GM12892 (cell line): ENCODE measurements around the gene PCYT1A.
"Not testable (repeated sequence)": the region's sequence is repeated elsewhere in the genome, so short reads cannot be mapped to it uniquely, and the experiment has no call there.

Experiments
- DNase-seq: peaks from one replicate; pipeline ENCODE4 v3.0.0; 2011; ENCODE audit not compliant: insufficient read length
- FAIRE-seq: peaks from 2 replicates; lab custom pipeline; 2011; peaks lifted over from hg19 to GRCh38; lab: Jason Lieb, UNC
- POLR2A ChIP-seq: IDR thresholded peaks from 2 replicates; pipeline ENCODE4 v1.6.1; 2011; ENCODE audit warnings: low read depth, low read length, control low read depth
- POLR2AphosphoS5 ChIP-seq: IDR thresholded peaks from 2 replicates; pipeline ENCODE4 v1.6.1; 2011; ENCODE audit warnings: low read depth, low read length, control low read depth
- TAF1 ChIP-seq: IDR thresholded peaks from 2 replicates; pipeline ENCODE4 v1.6.1; 2011; ENCODE audit warnings: low read depth, mild to moderate bottlenecking, control low read depth, low read length, borderline replicate concordance

The PCYT1A gene

GRCh38 chr3:196251918-196252317, 35.6 kb downstream of the PCYT1A start:
- no peak for FAIRE-seq
- no peak for DNase-seq
- TF ChIP-seq POLR2AphosphoS5: no peak
- no peak for TF ChIP-seq TAF1
- no peak for TF ChIP-seq POLR2A

GRCh38 chr3:196246612-196247308, 40.8 kb downstream of the PCYT1A start:
- FAIRE-seq (no peak), DNase-seq (no peak)
- no peak for TF ChIP-seq POLR2AphosphoS5
- no peak for TF ChIP-seq POLR2A
- TF ChIP-seq TAF1: no peak

DNA sequence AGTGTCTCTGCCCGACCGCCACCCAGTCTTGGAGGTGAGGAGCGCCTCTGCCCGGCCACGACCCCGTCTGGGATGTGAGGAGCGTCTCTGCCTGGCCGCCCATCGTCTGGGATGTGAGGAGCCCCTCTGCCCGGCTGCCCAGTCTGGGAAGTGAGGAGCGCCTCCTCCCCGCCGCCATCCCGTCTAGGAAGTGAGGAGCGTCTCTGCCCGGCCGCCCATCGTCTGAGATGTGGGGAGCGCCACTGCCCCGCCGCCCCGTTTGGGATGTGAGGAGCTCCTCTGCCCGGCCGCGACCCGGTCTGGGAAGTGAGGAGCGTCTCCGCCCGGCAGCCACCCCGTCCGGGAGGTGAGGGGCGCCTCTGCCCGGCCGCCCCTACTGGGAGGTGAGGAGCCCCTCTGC, 43.4 kb downstream of the PCYT1A start:
- DNase-seq, FAIRE-seq: not testable (repeated sequence)

- TF ChIP-seq POLR2A (no peak), POLR2AphosphoS5 (no peak), TAF1 (no peak)
- DNase-seq (no peak), FAIRE-seq (no peak)
Measured at GRCh38 chr3:196241704-196242103, 45.8 kb downstream of the PCYT1A start.

- TF ChIP-seq POLR2AphosphoS5 (no peak), TAF1 (no peak), POLR2A (no peak)
- DNase-seq: no peak
- no peak for FAIRE-seq
Measured at GRCh38 chr3:196240424-196240823, 47.1 kb downstream of the PCYT1A start.

DNA sequence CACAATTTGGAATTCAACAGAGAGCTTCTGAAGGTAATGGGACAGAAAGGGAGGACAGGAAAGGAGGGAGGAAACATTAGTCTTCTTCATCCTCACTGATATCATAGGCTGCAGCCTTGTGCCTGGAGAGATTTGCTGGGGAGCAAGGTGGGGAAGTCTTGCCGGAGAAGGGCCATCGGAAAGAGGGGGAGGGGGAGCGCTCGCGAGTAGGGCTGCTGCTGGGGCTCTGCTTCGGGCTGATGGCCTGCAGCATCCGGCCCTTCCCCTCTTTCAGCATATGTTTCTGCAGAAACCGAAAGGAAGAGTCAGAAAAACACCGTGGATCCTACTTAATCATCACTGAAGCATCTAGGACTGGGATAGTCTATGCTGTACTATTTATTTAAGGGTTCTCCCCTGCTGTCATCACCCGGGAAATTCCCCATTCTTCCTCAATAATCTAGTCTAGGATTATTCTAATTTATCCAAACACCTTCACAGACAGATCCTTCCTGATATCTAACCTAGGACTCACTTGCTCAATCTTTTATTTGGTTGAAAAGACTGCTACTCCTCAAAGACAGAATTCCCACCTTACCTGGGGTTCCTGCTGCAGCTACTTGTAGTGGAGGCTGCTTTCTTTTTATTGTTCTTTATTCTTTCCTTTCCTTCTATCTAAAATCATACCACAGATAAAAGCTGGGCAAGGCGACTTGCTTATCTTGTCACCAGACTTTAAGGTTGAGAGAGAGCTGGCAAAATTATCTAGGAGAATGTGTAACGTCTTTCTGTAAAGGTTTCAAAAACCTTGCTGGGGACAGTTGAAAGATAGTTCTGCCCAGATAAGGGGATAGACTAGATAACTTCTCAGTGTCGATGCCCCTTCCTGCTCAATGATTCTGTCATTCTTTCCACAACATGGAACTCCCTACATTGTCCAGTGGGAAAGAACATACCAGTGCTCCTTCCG, 48.6 kb downstream of the PCYT1A start:
- DNase-seq (no peak), FAIRE-seq (no peak)
- TF ChIP-seq POLR2A (no peak), POLR2AphosphoS5 (no peak), TAF1 (no peak)

- no peak for DNase-seq
- FAIRE-seq: no peak
- TF ChIP-seq TAF1: no peak
- TF ChIP-seq POLR2AphosphoS5: no peak
- no peak for TF ChIP-seq POLR2A
Measured at GRCh38 chr3:196237203-196237602, 50.3 kb downstream of the PCYT1A start.

GRCh38 chr3:196236223-196236622, 51.3 kb downstream of the PCYT1A start:
- TF ChIP-seq POLR2A: no peak
- TF ChIP-seq TAF1: no peak
- TF ChIP-seq POLR2AphosphoS5: no peak
- no peak for DNase-seq
- no peak for FAIRE-seq

- TF ChIP-seq POLR2AphosphoS5: no peak
- TF ChIP-seq POLR2A: no peak
- no peak for TF ChIP-seq TAF1
- DNase-seq (no peak), FAIRE-seq (no peak)
Measured at GRCh38 chr3:196235452-196236122, 51.9 kb downstream of the PCYT1A start.

DNA sequence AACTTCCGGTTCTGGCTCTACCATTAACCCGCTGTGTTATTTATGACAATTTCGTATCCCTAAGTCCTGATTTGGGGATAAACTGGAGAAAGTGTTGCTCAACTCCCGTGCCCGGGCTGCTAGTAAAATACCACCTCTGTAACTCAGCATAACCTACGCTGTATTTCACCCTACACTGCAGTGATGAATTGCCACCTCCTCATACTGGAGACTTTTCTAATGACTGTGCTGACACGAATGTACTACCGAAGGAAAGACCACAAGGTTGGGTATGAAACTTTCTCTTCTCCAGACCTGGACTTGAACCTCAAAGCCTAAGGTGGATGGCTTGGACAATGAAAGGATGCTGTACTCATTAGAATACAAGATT, 54.7 kb downstream of the PCYT1A start:
- TF ChIP-seq POLR2A (no peak), POLR2AphosphoS5 (no peak), TAF1 (no peak)
- FAIRE-seq (peak; percentile 87), DNase-seq (no peak)

- TF ChIP-seq POLR2AphosphoS5 (no peak), TAF1 (no peak), POLR2A (no peak)
- no peak for FAIRE-seq
- no peak for DNase-seq
Measured at GRCh38 chr3:196232154-196232881, 55.2 kb downstream of the PCYT1A start.
